ENCODE data around the gene HS6ST1. TPM values are rescaled to one million over a fixed set of nuclear protein-coding genes. Genes with fewer than 3 reads are reported as not detected.

Gene HS6ST1
- total and polyA plus RNA-seq, 2 donors (not counting 1 experiment from before 2014, with no cell fraction given) = 16.6 to 59.9 TPM

DNA sequence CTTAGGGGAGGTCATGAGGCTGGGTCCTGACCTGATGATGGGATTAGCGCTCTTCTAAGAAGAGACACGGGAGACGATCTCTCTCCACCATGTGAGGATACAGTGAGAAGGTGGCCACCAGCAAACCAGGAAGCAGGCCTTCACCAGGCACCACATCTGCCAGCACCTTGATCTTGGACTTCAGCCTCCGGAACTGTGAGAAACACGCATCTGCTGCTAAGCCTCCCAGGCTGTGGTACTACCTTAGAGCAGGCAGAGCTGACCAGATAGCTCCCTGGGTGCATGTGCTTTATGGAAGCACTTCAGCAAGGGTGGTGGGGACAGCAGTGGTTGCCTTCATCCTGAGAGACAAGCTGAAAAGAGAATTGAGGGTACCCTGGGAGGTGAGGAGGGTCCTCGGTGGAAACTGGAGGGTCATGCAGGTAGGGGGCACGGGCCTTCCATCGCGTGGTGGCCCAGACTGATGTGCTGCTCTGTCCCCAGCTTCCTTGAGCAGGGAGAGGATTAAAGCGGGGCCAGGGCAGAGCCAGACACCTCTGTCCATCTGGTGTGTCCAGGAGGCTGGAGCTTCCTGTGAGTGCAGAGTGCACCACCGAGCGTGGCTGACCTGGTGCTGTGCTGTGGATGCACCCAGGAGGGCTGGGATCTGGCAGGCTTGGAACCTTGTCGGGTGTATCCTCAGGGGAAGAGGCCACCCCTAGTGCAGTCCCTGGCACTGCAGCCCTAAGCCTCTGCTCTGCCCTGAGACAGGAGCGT lies 42.9 kb upstream of the HS6ST1 start:
- no peak overlapping the region for H2AFZ ChIP-seq (ENCODE audit: low read length)
- no peak overlapping the region for H3K4me3 ChIP-seq (replicated peaks in 1 of 4; ENCODE audit: control extremely low read depth in 1 of 4, insufficient read depth in 1 of 4, low read depth in 3 of 4, low read length in 4 of 4)
- no peaks in the 10 kb centered on the region for H3K27me3 ChIP-seq (ENCODE audit: control insufficient read depth, insufficient read depth, low read length)
- H3K27ac ChIP-seq (ENCODE audit: insufficient read depth, low read length) = no peak overlapping the region
- DNase-seq (ENCODE audit: low read depth in 2 of 2) = no peak
- TF ChIP-seq EZH2 (IDR thresholded peaks at IDR 0.05; ENCODE audit: low read length, missing control alignments) = no peak
- TF ChIP-seq, protein P1, sequence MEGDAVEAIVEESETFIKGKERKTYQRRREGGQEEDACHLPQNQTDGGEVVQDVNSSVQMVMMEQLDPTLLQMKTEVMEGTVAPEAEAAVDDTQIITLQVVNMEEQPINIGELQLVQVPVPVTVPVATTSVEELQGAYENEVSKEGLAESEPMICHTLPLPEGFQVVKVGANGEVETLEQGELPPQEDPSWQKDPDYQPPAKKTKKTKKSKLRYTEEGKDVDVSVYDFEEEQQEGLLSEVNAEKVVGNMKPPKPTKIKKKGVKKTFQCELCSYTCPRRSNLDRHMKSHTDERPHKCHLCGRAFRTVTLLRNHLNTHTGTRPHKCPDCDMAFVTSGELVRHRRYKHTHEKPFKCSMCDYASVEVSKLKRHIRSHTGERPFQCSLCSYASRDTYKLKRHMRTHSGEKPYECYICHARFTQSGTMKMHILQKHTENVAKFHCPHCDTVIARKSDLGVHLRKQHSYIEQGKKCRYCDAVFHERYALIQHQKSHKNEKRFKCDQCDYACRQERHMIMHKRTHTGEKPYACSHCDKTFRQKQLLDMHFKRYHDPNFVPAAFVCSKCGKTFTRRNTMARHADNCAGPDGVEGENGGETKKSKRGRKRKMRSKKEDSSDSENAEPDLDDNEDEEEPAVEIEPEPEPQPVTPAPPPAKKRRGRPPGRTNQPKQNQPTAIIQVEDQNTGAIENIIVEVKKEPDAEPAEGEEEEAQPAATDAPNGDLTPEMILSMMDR (conservative IDR thresholded peaks at IDR 0.05 in 1 of 2, IDR thresholded peaks at IDR 0.05 in 1 of 2; ENCODE audit: low read depth in 1 of 2, low read length in 2 of 2) = no peak
- no peaks in the 10 kb centered on the region for H3K36me3 ChIP-seq (ENCODE audit: control insufficient read depth, insufficient read depth, low read length)
- no peak overlapping the region for H3K9ac ChIP-seq (ENCODE audit: insufficient read depth, low read length)
- H3K9me3 ChIP-seq (ENCODE audit: control insufficient read depth, insufficient read depth, low read depth, low read length) = no peaks in the 10 kb centered on the region
- no peaks in the 10 kb centered on the region for H3K79me2 ChIP-seq (ENCODE audit: control insufficient read depth, insufficient read depth, low read length)
- H4K20me1 ChIP-seq (ENCODE audit: control insufficient read depth, extremely low read depth, insufficient read depth, low read length) = no peaks in the 10 kb centered on the region
- H3K4me1 ChIP-seq (ENCODE audit: control insufficient read depth, extremely low read depth, insufficient read depth, low read length) = peaks cover 6% of the 10 kb centered on the region
- no peak overlapping the region for H3K4me2 ChIP-seq (ENCODE audit: extremely low read depth, insufficient read depth, low read length)

DNA sequence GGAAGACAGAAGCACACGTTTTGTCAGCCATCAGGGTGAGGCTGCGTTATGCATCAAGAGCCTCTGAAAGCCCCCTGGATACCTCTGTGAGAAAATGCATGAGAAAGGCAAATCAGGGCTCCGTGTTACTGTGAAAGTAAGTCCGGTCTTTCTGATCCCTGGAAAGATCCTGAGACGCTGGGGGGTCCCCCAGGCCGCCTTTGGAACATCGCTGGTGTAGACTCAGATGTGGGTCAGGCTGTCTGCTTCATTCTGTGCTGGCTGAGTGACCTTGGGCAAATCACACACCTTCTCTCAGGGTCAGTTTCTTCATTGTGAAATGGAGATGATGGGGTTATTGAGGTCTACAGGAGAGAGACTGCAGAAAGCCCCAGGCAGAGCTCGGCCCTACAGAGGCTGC lies 42.0 kb upstream of the HS6ST1 start:
- Histone ChIP-seq H4K20me1 (ENCODE audit: control insufficient read depth, extremely low read depth, insufficient read depth, low read length) (no peaks in the 10 kb centered on the region), H3K36me3 (ENCODE audit: control insufficient read depth, insufficient read depth, low read length) (no peaks in the 10 kb centered on the region), H3K4me2 (ENCODE audit: extremely low read depth, insufficient read depth, low read length) (no peak overlapping the region), H3K4me1 (ENCODE audit: control insufficient read depth, extremely low read depth, insufficient read depth, low read length) (peaks cover 6% of the 10 kb centered on the region), H3K27me3 (ENCODE audit: control insufficient read depth, insufficient read depth, low read length) (no peaks in the 10 kb centered on the region), H3K9me3 (ENCODE audit: control insufficient read depth, insufficient read depth, low read depth, low read length) (no peaks in the 10 kb centered on the region), H3K9ac (ENCODE audit: insufficient read depth, low read length) (no peak overlapping the region), H2AFZ (ENCODE audit: low read length) (no peak overlapping the region), H3K4me3 (replicated peaks in 1 of 4; ENCODE audit: control extremely low read depth in 1 of 4, insufficient read depth in 1 of 4, low read depth in 3 of 4, low read length in 4 of 4) (no peak overlapping the region), H3K79me2 (ENCODE audit: control insufficient read depth, insufficient read depth, low read length) (no peaks in the 10 kb centered on the region), H3K27ac (ENCODE audit: insufficient read depth, low read length) (no peak overlapping the region)
- TF ChIP-seq, protein P1 (conservative IDR thresholded peaks at IDR 0.05 in 1 of 2, IDR thresholded peaks at IDR 0.05 in 1 of 2; ENCODE audit: low read depth in 1 of 2, low read length in 2 of 2) = no peak
- TF ChIP-seq EZH2 (IDR thresholded peaks at IDR 0.05; ENCODE audit: low read length, missing control alignments) = no peak
- DNase-seq (ENCODE audit: low read depth in 2 of 2) = no peak

DNA sequence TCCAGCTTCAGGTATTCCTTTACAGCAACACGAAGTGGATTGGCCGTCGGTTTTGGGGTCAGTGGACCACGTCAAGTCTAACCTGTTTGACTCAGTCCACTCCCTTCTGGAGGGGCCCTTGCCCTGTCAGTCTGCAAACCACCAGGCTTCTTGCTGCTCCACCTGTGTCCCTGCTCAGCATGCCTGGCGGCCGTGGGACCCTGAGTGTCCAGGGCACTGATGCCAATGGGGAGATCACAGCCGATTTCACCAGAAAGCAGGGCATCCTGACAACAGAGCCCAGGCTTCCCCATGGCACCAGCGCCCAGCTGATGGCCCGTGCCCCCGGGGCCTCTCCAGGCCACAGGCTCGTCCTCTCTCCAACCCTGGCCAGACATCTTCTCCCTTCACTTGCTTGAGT lies 41.2 kb upstream of the HS6ST1 start:
- H3K27me3 ChIP-seq (ENCODE audit: control insufficient read depth, insufficient read depth, low read length) = no peaks in the 10 kb centered on the region
- no peaks in the 10 kb centered on the region for H4K20me1 ChIP-seq (ENCODE audit: control insufficient read depth, extremely low read depth, insufficient read depth, low read length)
- no peak overlapping the region for H3K9ac ChIP-seq (ENCODE audit: insufficient read depth, low read length)
- H2AFZ ChIP-seq (ENCODE audit: low read length) = no peak overlapping the region
- no peak overlapping the region for H3K27ac ChIP-seq (ENCODE audit: insufficient read depth, low read length)
- no peak overlapping the region for H3K4me3 ChIP-seq (replicated peaks in 1 of 4; ENCODE audit: control extremely low read depth in 1 of 4, insufficient read depth in 1 of 4, low read depth in 3 of 4, low read length in 4 of 4)
- H3K9me3 ChIP-seq (ENCODE audit: control insufficient read depth, insufficient read depth, low read depth, low read length) = no peaks in the 10 kb centered on the region
- H3K79me2 ChIP-seq (ENCODE audit: control insufficient read depth, insufficient read depth, low read length) = no peaks in the 10 kb centered on the region
- no peak for DNase-seq (ENCODE audit: low read depth in 2 of 2)
- peaks cover 6% of the 10 kb centered on the region for H3K4me1 ChIP-seq (ENCODE audit: control insufficient read depth, extremely low read depth, insufficient read depth, low read length)
- H3K36me3 ChIP-seq (ENCODE audit: control insufficient read depth, insufficient read depth, low read length) = no peaks in the 10 kb centered on the region
- TF ChIP-seq EZH2 (IDR thresholded peaks at IDR 0.05; ENCODE audit: low read length, missing control alignments) = no peak
- TF ChIP-seq, protein P1 (conservative IDR thresholded peaks at IDR 0.05 in 1 of 2, IDR thresholded peaks at IDR 0.05 in 1 of 2; ENCODE audit: low read depth in 1 of 2, low read length in 2 of 2) = no peak
- no peak overlapping the region for H3K4me2 ChIP-seq (ENCODE audit: extremely low read depth, insufficient read depth, low read length)
